Mesodermal cell (in vitro differentiated cells): Measurements from ENCODE around the gene GGA1.
A peak's percentile ranks its signal among the peaks of the same experiment; 100 is the strongest.

Experiments used
- H3K27ac ChIP-seq: 2 replicates; pipeline ENCODE4 v1.7.0; 2013; ENCODE audit warnings: mild to moderate bottlenecking, low read depth, low read length, moderate library complexity; ENCODE audit not compliant: severe bottlenecking
- H3K36me3 ChIP-seq: 2 replicates; pipeline ENCODE4 v1.7.1; 2013; ENCODE audit warnings: mild to moderate bottlenecking, low read length, moderate library complexity; ENCODE audit not compliant: control insufficient read depth, insufficient read depth
- H3K4me1 ChIP-seq: one replicate; pipeline ENCODE4 v1.7.1; 2013; ENCODE audit warnings: mild to moderate bottlenecking, low read length; ENCODE audit not compliant: insufficient read depth, control insufficient read depth, poor library complexity, severe bottlenecking
- H3K4me3 ChIP-seq: 2 replicates; pipeline ENCODE4 v1.7.0; 2013; ENCODE audit warnings: low read length, control low read depth, mild to moderate bottlenecking; ENCODE audit not compliant: insufficient read depth, poor library complexity, severe bottlenecking; ENCODE audit errors: extremely low read depth
- H3K9me3 ChIP-seq: 2 replicates; pipeline ENCODE4 v1.7.1; 2013; ENCODE audit warnings: mild to moderate bottlenecking, low read length, moderate library complexity; ENCODE audit not compliant: control insufficient read depth
- WGBS, 2 experiments: methylation state at CpG; one replicate each; pipeline ENCODE4 v1.1.5; 2013; ENCODE audit warnings: missing lambda C conversion rate in 2 of 2; ENCODE audit not compliant: insufficient coverage in 2 of 2; 5-methylcytosine and 5-hydroxymethylcytosine counted together

Gene GGA1

GRCh38 chr22:37657590-37658132, 49.0 kb downstream of the GGA1 start:
- Histone ChIP-seq H3K4me3 (peak overlapping the region; percentile 50), H3K27ac (peak overlapping the region; percentile 60), H3K4me1 (peaks cover 18% of the 10 kb centered on the region), H3K9me3 (no peaks in the 10 kb centered on the region), H3K36me3 (peaks cover 21% of the 10 kb centered on the region)
- 18 to 20% methylated on average over 5 of the region's 6 CpGs for WGBS, 2 experiments

- Histone ChIP-seq H3K9me3 (no peaks in the 10 kb centered on the region), H3K4me1 (peaks cover 18% of the 10 kb centered on the region), H3K27ac (peak within 1 kb of the TSS; percentile 60), H3K4me3 (peak within 1 kb of the TSS; percentile 61), H3K36me3 (peaks cover 13% of the 10 kb centered on the region)
- WGBS, 2 experiments = 1 to 2% methylated on average over 53 to 85 of the region's 101 CpGs
These were observed 49.8 kb downstream of the GGA1 start, which contains the start of gene PDXP for GRCh38 chr22:37658133-37659065. TSS of gene PDXP (plus strand) at chr22:37658723. CDS start at chr22:37658783, 60 bp downstream.

GRCh38 chr22:37659066-37659896, 50.6 kb downstream of the GGA1 start:
- Histone ChIP-seq H3K36me3 (peaks cover 6% of the 10 kb centered on the region), H3K4me3 (peak overlapping the region; percentile 61), H3K9me3 (no peaks in the 10 kb centered on the region), H3K4me1 (peaks cover 18% of the 10 kb centered on the region), H3K27ac (no peak overlapping the region)
- 5 to 6% methylated on average over 46 to 57 of the region's 68 CpGs for WGBS, 2 experiments

GRCh38 chr22:37659897-37660708, 51.5 kb downstream of the GGA1 start:
- 92 to 93% methylated on average over 12 to 14 of the region's 14 CpGs for WGBS, 2 experiments
- no peak overlapping the region for H3K27ac ChIP-seq
- peaks cover 8% of the 10 kb centered on the region for H3K36me3 ChIP-seq
- H3K4me1 ChIP-seq = peaks cover 18% of the 10 kb centered on the region
- H3K9me3 ChIP-seq = no peaks in the 10 kb centered on the region
- peak overlapping the region; percentile 61 for H3K4me3 ChIP-seq

GRCh38 chr22:37660709-37661045, 52.0 kb downstream of the GGA1 start:
- no peaks in the 10 kb centered on the region for H3K9me3 ChIP-seq
- WGBS, 2 experiments = 63 to 94% methylated on average over 1 to 2 of the region's 2 CpGs
- H3K4me1 ChIP-seq = peaks cover 18% of the 10 kb centered on the region
- peaks cover 14% of the 10 kb centered on the region for H3K36me3 ChIP-seq
- H3K27ac ChIP-seq = peak overlapping the region; percentile 59
- H3K4me3 ChIP-seq = no peak overlapping the region

- H3K9me3 ChIP-seq = no peaks in the 10 kb centered on the region
- peaks cover 20% of the 10 kb centered on the region for H3K36me3 ChIP-seq
- peaks cover 18% of the 10 kb centered on the region for H3K4me1 ChIP-seq
- H3K27ac ChIP-seq = peak overlapping the region; percentile 59
- no peak overlapping the region for H3K4me3 ChIP-seq
- WGBS, 2 experiments = 82 to 84% methylated on average over 7 to 9 of the region's 12 CpGs
These were observed 52.7 kb downstream of the GGA1 start for GRCh38 chr22:37661160-37661924.

- no peak overlapping the region for H3K27ac ChIP-seq
- no peak overlapping the region for H3K4me3 ChIP-seq
- peaks cover 27% of the 10 kb centered on the region for H3K36me3 ChIP-seq
- 95 to 98% methylated on average over 3 of the region's 5 CpGs for WGBS, 2 experiments
- H3K9me3 ChIP-seq = no peaks in the 10 kb centered on the region
- H3K4me1 ChIP-seq = peaks cover 18% of the 10 kb centered on the region
These were observed 53.4 kb downstream of the GGA1 start for GRCh38 chr22:37662039-37662438.

GRCh38 chr22:37663521-37664140, 55.0 kb downstream of the GGA1 start:
- Histone ChIP-seq H3K9me3 (no peaks in the 10 kb centered on the region), H3K36me3 (peaks cover 35% of the 10 kb centered on the region), H3K4me3 (no peak overlapping the region), H3K4me1 (peaks cover 18% of the 10 kb centered on the region), H3K27ac (no peak overlapping the region)
- 94 to 96% methylated on average over 11 to 12 of the region's 16 CpGs for WGBS, 2 experiments

GRCh38 chr22:37664249-37665101, 55.8 kb downstream of the GGA1 start:
- Histone ChIP-seq H3K36me3 (peaks cover 35% of the 10 kb centered on the region), H3K4me1 (peaks cover 18% of the 10 kb centered on the region), H3K9me3 (no peaks in the 10 kb centered on the region), H3K4me3 (no peak overlapping the region), H3K27ac (peak overlapping the region; percentile 72)
- 84 to 92% methylated on average over 14 to 16 of the region's 16 CpGs for WGBS, 2 experiments
